ENCODE results near the gene SH3D19. TPM values are rescaled to one million over a fixed set of nuclear protein-coding genes. Genes with fewer than 3 reads are reported as not detected.

Gene SH3D19
- total RNA-seq, 1 experiment from 2014 or later, result 29.7 TPM

GRCh38 chr4:151158979-151159378 lies 166.4 kb downstream of the SH3D19 start:
- H3K27ac Mint-ChIP-seq, result no peak overlapping the region
- no peak overlapping the region for H3K4me3 Mint-ChIP-seq
- H3T11ph ChIP-seq (ENCODE audit: low read length), result no peak overlapping the region
- H3K56ac ChIP-seq (ENCODE audit: insufficient read length, low read depth, low read length), result no peak overlapping the region
- no peak for DNase-seq
- peaks cover 0 to 6% of the 10 kb centered on the region in 2 experiments; a peak in 1 of 5 replicates for H3K9me3 Mint-ChIP-seq
- no CpG with 5 or more reads among the region's 1 CpG for WGBS (ENCODE audit: extremely low coverage, insufficient read length, low lambda C conversion rate)
- no peak overlapping the region for H3K27ac ChIP-seq (ENCODE audit: insufficient read length, low read depth, low read length)
- H3K18ac ChIP-seq (ENCODE audit: insufficient read length, low read depth, low read length), result no peak overlapping the region
- no peak overlapping the region for H2BK15ac ChIP-seq (ENCODE audit: low read depth, low read length)
- no peaks in the 10 kb centered on the region for H3K27me3 Mint-ChIP-seq (ENCODE audit: low read depth)
- no peak overlapping the region for H3K23ac ChIP-seq (ENCODE audit: insufficient read length, low read depth, low read length)
- no peaks in the 10 kb centered on the region for H3K79me1 ChIP-seq (ENCODE audit: insufficient read depth, low read depth, low read length, poor library complexity, severe bottlenecking)
- no peak overlapping the region for H4K8ac ChIP-seq (replicated peaks; ENCODE audit: insufficient read length, low read depth, low read length)
- no peak overlapping the region for H2BK20ac ChIP-seq (ENCODE audit: low read depth, low read length, poor library complexity, severe bottlenecking)
- peaks cover 17 to 29% (median 20%) of the 10 kb centered on the region in 3 experiments; a peak in 6 of 7 replicates for H3K36me3 Mint-ChIP-seq (ENCODE audit: insufficient read depth in 1 of 3, low read depth in 3 of 3)
- no peak overlapping the region for H3K4ac ChIP-seq (ENCODE audit: low read depth, low read length)
- TF ChIP-seq CTCF (conservative IDR thresholded peaks at IDR 0.05), result no peak
- H3K23me2 ChIP-seq (ENCODE audit: insufficient read length, low read depth, low read length, poor library complexity, severe bottlenecking), result no peaks in the 10 kb centered on the region
- no peak overlapping the region for H2AK5ac ChIP-seq (ENCODE audit: insufficient read length, low read length)
- H4K5ac ChIP-seq (ENCODE audit: insufficient read length, low read depth, low read length), result no peak overlapping the region
- H2BK120ac ChIP-seq (ENCODE audit: low read depth, low read length, poor library complexity, severe bottlenecking), result no peak overlapping the region
- no peaks in the 10 kb centered on the region for H3K9me3 ChIP-seq (ENCODE audit: control insufficient read depth, low read depth, low read length)
- no peak overlapping the region for H3K4me2 ChIP-seq (ENCODE audit: insufficient read depth, insufficient read length, low read length)
- no peak overlapping the region for H4K91ac ChIP-seq (ENCODE audit: insufficient read length, low read depth, low read length)
- H3K79me2 ChIP-seq (ENCODE audit: insufficient read depth, low read length), result no peaks in the 10 kb centered on the region
- H3K4me1 ChIP-seq (ENCODE audit: insufficient read depth, low read length), result no peaks in the 10 kb centered on the region
- H3K27me3 ChIP-seq (ENCODE audit: insufficient read depth, low read length), result no peaks in the 10 kb centered on the region
- H3K4me1 Mint-ChIP-seq, result no peaks in the 10 kb centered on the region
- no peak overlapping the region for H3K9ac ChIP-seq (ENCODE audit: extremely low read depth, insufficient read length, low read length)
- H4K20me1 ChIP-seq (ENCODE audit: control insufficient read depth, insufficient read depth, insufficient read length), result no peaks in the 10 kb centered on the region
- H2BK5ac ChIP-seq (ENCODE audit: insufficient read length, low read length), result no peak overlapping the region
- no peak overlapping the region for H3K14ac ChIP-seq (ENCODE audit: insufficient read depth, low read length)
- no peak overlapping the region for H2AFZ ChIP-seq (ENCODE audit: low read length)
- H2BK12ac ChIP-seq (ENCODE audit: insufficient read length, low read depth, low read length), result no peak overlapping the region

Data from H9 (cell line).